Endodermal cell (in vitro differentiated cells): ENCODE data around the gene MYDGF. TPM values are rescaled to one million over a fixed set of nuclear protein-coding genes. Genes with fewer than 3 reads are reported as not detected.

Experiments
- DNase-seq: peaks from one replicate; pipeline ENCODE4 v3.0.0-alpha.2; 2017
- H3K27ac ChIP-seq: 2 replicates; pipeline ENCODE4 v1.5.1; 2013; ENCODE audit warnings: mild to moderate bottlenecking, low read depth, low read length, moderate library complexity
- H3K27me3 ChIP-seq: 2 replicates; pipeline ENCODE4 v1.6.1; 2013; ENCODE audit warnings: mild to moderate bottlenecking, low read length, moderate library complexity; ENCODE audit not compliant: insufficient read depth, control insufficient read depth, poor library complexity, severe bottlenecking
- H3K36me3 ChIP-seq: 2 replicates; pipeline ENCODE4 v1.7.0; 2013; ENCODE audit warnings: mild to moderate bottlenecking, low read length, moderate library complexity; ENCODE audit not compliant: control insufficient read depth, insufficient read depth
- H3K4me1 ChIP-seq: one replicate; pipeline ENCODE4 v1.7.0; 2013; ENCODE audit warnings: low read length; ENCODE audit not compliant: control insufficient read depth, insufficient read depth
- H3K4me3 ChIP-seq: 2 replicates; pipeline ENCODE4 v1.5.1; 2013; ENCODE audit warnings: mild to moderate bottlenecking, low read length, moderate library complexity
- H3K9ac ChIP-seq: 2 replicates; pipeline ENCODE4 v1.6.1; 2013; ENCODE audit warnings: mild to moderate bottlenecking, low read length, moderate library complexity; ENCODE audit not compliant: poor library complexity, severe bottlenecking; ENCODE audit errors: extremely low read depth
- H3K9me3 ChIP-seq: 2 replicates; pipeline ENCODE4 v1.6.1; 2013; ENCODE audit warnings: mild to moderate bottlenecking, low read length, moderate library complexity; ENCODE audit not compliant: control insufficient read depth
- H3K27ac Mint-ChIP-seq: 2 replicates; pipeline ENCODE4 v1.8.0; 2020; ENCODE audit warnings: mixed read lengths
- H3K27me3 Mint-ChIP-seq: 2 replicates; pipeline ENCODE4 v1.8.0; 2021; ENCODE audit warnings: mild to moderate bottlenecking, mixed read lengths; ENCODE audit not compliant: insufficient read depth
- H3K36me3 Mint-ChIP-seq: 2 replicates; pipeline ENCODE4 v1.8.0; 2020; ENCODE audit warnings: low read depth, mixed read lengths
- H3K4me1 Mint-ChIP-seq: 2 replicates; pipeline ENCODE4 v1.8.0; 2020; ENCODE audit warnings: mixed read lengths
- H3K4me3 Mint-ChIP-seq: 2 replicates; pipeline ENCODE4 v1.8.0; 2020; ENCODE audit warnings: mild to moderate bottlenecking, moderate library complexity, mixed read lengths
- H3K9me3 Mint-ChIP-seq: 2 replicates; pipeline ENCODE4 v1.8.0; 2020; ENCODE audit warnings: mild to moderate bottlenecking, mixed read lengths
- WGBS, 2 experiments: methylation state at CpG; one replicate each; pipeline versions ENCODE4 v1.1.5 to v1.1.7; 2013; ENCODE audit warnings: missing lambda C conversion rate in 2 of 2, mixed read lengths in 1 of 2; ENCODE audit not compliant: insufficient coverage in 1 of 2, insufficient read length in 1 of 2; 5-methylcytosine and 5-hydroxymethylcytosine counted together
- total RNA-seq, 2 donors: library from RNA; stranded (reverse); fragmentation: NEBNext Ultra II Directional in 1 of 2; extraction: Animal tissue kit (Norgen Biotek cat#: 25700) in 1 of 2; gene quantifications; 2 replicates in 1 of 2; 3 replicates in 1 of 2; pipeline ENCODE4 v1.2.1, GENCODE V29; 2021
- TF ChIP-seq, protein P1 (sequence below): fragments of 200-600 bp; sonication (generic); conservative IDR thresholded peaks from 2 replicates; pipeline ENCODE4 v1.5.0; 2021; ENCODE audit warnings: antibody characterized with exemption, mild to moderate bottlenecking

The MYDGF gene
- total RNA-seq, 2 donors from 2014 or later, result 58.7 to 64.0 TPM

DNA sequence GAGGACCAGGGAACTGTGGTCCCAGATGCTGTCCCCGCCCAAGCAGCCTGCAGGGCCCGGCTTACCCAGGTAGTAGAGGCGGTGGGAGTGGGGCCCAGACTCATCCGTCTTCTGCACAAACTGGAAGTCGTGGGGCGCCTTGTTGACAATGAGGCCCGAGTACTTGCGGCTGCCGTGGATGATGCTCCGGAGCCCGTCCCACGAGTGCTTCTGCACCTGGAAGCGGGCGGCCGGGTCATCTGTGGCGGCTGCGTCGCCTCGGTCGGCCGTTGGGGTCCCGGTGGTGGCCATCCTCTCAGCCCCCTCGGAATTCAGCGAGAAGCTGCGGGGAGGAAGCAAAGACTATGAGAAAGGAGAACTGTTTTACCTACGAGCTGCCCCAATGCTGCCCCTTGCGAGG, 43.9 kb upstream of the MYDGF start:
- no peaks in the 10 kb centered on the region for H3K27me3 Mint-ChIP-seq
- no peak overlapping the region for H3K27ac ChIP-seq

DNA sequence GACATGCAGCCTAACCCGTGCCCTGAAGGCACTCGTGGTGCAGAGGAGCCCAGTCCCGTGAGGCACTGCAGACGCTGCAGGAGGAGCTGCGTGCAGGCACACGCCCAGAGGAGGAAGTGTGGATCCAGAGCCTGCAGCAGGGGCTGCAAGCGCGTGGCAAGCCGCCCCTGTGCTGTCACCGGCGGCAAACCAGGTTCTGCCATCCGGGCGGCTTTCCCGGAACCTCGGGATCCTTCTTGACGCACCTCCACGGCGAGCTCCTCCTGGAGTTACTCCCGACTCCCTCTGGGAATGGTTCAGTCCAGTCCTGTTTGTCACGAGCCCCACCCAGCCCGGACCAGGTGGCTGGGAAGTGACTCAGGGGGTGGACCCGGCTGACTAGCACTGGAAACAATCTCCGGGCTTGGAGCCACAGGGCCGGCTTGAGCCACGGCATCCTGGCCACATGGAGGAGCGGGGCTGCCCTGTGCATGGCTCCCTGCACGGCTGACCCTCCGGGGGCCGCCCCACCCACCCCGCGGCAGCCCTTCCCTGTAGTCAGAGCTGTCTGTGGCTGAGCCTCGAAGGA, 43.3 kb upstream of the MYDGF start:
- H3K36me3 Mint-ChIP-seq, result peaks cover 72% of the 10 kb centered on the region

More for the DNA sequence above, 43.9 kb upstream of the MYDGF start:
- H3K9me3 Mint-ChIP-seq, result no peaks in the 10 kb centered on the region
- H3K9ac ChIP-seq, result no peak overlapping the region
- peaks cover 73% of the 10 kb centered on the region for H3K36me3 Mint-ChIP-seq
- TF ChIP-seq, protein P1, sequence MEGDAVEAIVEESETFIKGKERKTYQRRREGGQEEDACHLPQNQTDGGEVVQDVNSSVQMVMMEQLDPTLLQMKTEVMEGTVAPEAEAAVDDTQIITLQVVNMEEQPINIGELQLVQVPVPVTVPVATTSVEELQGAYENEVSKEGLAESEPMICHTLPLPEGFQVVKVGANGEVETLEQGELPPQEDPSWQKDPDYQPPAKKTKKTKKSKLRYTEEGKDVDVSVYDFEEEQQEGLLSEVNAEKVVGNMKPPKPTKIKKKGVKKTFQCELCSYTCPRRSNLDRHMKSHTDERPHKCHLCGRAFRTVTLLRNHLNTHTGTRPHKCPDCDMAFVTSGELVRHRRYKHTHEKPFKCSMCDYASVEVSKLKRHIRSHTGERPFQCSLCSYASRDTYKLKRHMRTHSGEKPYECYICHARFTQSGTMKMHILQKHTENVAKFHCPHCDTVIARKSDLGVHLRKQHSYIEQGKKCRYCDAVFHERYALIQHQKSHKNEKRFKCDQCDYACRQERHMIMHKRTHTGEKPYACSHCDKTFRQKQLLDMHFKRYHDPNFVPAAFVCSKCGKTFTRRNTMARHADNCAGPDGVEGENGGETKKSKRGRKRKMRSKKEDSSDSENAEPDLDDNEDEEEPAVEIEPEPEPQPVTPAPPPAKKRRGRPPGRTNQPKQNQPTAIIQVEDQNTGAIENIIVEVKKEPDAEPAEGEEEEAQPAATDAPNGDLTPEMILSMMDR, result no peak
- H3K4me3 ChIP-seq, result no peak overlapping the region
- H3K27me3 ChIP-seq, result no peaks in the 10 kb centered on the region
- no peaks in the 10 kb centered on the region for H3K9me3 ChIP-seq
- H3K4me3 Mint-ChIP-seq, result no peak overlapping the region
- H3K27ac Mint-ChIP-seq, result no peak overlapping the region
- H3K4me1 Mint-ChIP-seq, result no peaks in the 10 kb centered on the region
- H3K36me3 ChIP-seq, result peaks cover 70% of the 10 kb centered on the region
- no peaks in the 10 kb centered on the region for H3K4me1 ChIP-seq
- DNase-seq, result no peak
- WGBS, 2 experiments, result 96% methylated on average over 19 to 27 of the region's 27 CpGs

DNA sequence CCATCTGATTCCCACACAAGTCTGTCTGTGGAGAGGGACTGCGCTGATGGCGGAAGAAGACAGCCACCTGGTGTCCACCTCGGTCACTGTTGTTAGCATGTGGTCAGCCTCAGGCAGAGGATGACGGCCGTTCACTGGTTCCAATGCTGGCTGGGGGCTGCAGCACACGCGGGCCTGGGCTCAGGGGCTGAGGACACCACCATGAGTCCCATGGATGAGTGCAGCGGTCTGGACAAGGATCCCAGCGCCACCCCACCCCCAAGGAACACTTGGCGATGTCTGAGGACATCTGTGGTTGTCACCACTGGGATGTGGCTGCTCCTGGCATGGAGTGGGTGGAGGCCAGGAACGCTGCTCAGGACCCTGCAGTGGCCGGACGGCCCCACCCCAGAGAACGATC, 42.6 kb upstream of the MYDGF start:
- Mint-ChIP-seq H3K4me1 (no peaks in the 10 kb centered on the region), H3K4me3 (no peak overlapping the region), H3K9me3 (no peaks in the 10 kb centered on the region), H3K27me3 (no peaks in the 10 kb centered on the region), H3K36me3 (peaks cover 73% of the 10 kb centered on the region), H3K27ac (no peak overlapping the region)
- no peaks in the 10 kb centered on the region for H3K27me3 ChIP-seq
- WGBS, 2 experiments, result 96 to 98% methylated on average over 12 to 14 of the region's 14 CpGs
- no peaks in the 10 kb centered on the region for H3K9me3 ChIP-seq
- no peak for DNase-seq
- H3K36me3 ChIP-seq, result peaks cover 59% of the 10 kb centered on the region
- H3K27ac ChIP-seq, result no peak overlapping the region
- H3K4me3 ChIP-seq, result no peak overlapping the region
- H3K9ac ChIP-seq, result no peak overlapping the region
- TF ChIP-seq, protein P1, result no peak
- no peaks in the 10 kb centered on the region for H3K4me1 ChIP-seq

More for the DNA sequence above, 43.3 kb upstream of the MYDGF start:
- no peak overlapping the region for H3K27ac Mint-ChIP-seq
- H3K27ac ChIP-seq, result no peak overlapping the region
- H3K9ac ChIP-seq, result no peak overlapping the region
- TF ChIP-seq, protein P1, result no peak
- H3K27me3 Mint-ChIP-seq, result no peaks in the 10 kb centered on the region
- H3K27me3 ChIP-seq, result no peaks in the 10 kb centered on the region
- no peaks in the 10 kb centered on the region for H3K4me1 Mint-ChIP-seq
- no peaks in the 10 kb centered on the region for H3K9me3 ChIP-seq
- no peak overlapping the region for H3K4me3 ChIP-seq
- DNase-seq, result no peak
- H3K36me3 ChIP-seq, result peaks cover 66% of the 10 kb centered on the region
- H3K9me3 Mint-ChIP-seq, result no peaks in the 10 kb centered on the region
- 90 to 92% methylated on average over 15 to 32 of the region's 32 CpGs for WGBS, 2 experiments
- H3K4me3 Mint-ChIP-seq, result no peak overlapping the region
- no peaks in the 10 kb centered on the region for H3K4me1 ChIP-seq
